ENCODE data around the gene PRR19.

The PRR19 gene

GRCh38 chr19:42303101-42303464, 1.2 kb downstream of the PRR19 start:
- DNase-seq = peak; percentile 75

- DNase-seq = peak; percentile 35
These were observed 1.9 kb downstream of the PRR19 start for GRCh38 chr19:42303876-42304275.

- DNase-seq = no peak
These were observed 4.7 kb downstream of the PRR19 start for GRCh38 chr19:42306646-42307045.

- no peak for DNase-seq
These were observed 7.8 kb downstream of the PRR19 start for GRCh38 chr19:42309686-42310085.

GRCh38 chr19:42311657-42312056, 9.7 kb downstream of the PRR19 start:
- DNase-seq = peak; percentile 53

- no peak for DNase-seq
These were observed 10.4 kb downstream of the PRR19 start for GRCh38 chr19:42312370-42312769.

GRCh38 chr19:42313096-42313839, 11.3 kb downstream of the PRR19 start, which contains the start of gene TMEM145:
Gene TMEM145, plus strand, starts transcription at chr19:42313309. Its CDS starts 68 bp downstream, at chr19:42313377.
- peak; percentile 86 for DNase-seq

GRCh38 chr19:42313840-42314755, 12.2 kb downstream of the PRR19 start:
- no peak for DNase-seq

- DNase-seq = no peak
These were observed 13.1 kb downstream of the PRR19 start for GRCh38 chr19:42315024-42315423.

GRCh38 chr19:42316223-42317211, 14.6 kb downstream of the PRR19 start:
- peak; percentile 96 for DNase-seq

- DNase-seq = peak; percentile 44
These were observed 15.6 kb downstream of the PRR19 start for GRCh38 chr19:42317535-42317934.

- no peak for DNase-seq
These were observed 20.4 kb downstream of the PRR19 start for GRCh38 chr19:42322305-42322704.

GRCh38 chr19:42323473-42323851, 21.5 kb downstream of the PRR19 start:
- DNase-seq = peak; percentile 40

GRCh38 chr19:42323852-42324654, 22.1 kb downstream of the PRR19 start:
- peak; percentile 75 for DNase-seq

GRCh38 chr19:42324655-42325307, 22.8 kb downstream of the PRR19 start:
- DNase-seq = no peak

- peak; percentile 99 for DNase-seq
These were observed 23.5 kb downstream of the PRR19 start, which contains the start of gene MEGF8 for GRCh38 chr19:42325308-42325895. Gene MEGF8, plus strand, starts transcription at chr19:42325635. Its CDS starts 609 bp downstream, at chr19:42326244.

- DNase-seq = peak; percentile 69
These were observed 24.2 kb downstream of the PRR19 start for GRCh38 chr19:42325896-42326771.

- no peak for DNase-seq
These were observed 25.0 kb downstream of the PRR19 start for GRCh38 chr19:42326969-42327368.

- no peak for DNase-seq
These were observed 25.4 kb downstream of the PRR19 start for GRCh38 chr19:42327381-42327780.

- DNase-seq = no peak
These were observed 26.2 kb downstream of the PRR19 start for GRCh38 chr19:42328106-42328505.

Measured in DMS53 (cell line).